Mesenchymal stem cell (in vitro differentiated cells and primary cell): ENCODE results near the gene EGLN2.

Source experiments
- DNase-seq: peaks from one replicate; pipeline ENCODE4 v3.0.0-alpha.2; 2013
- H2AFZ ChIP-seq: one replicate; pipeline ENCODE4 v1.6.1; 2013; ENCODE audit warnings: low read depth, mild to moderate bottlenecking, control low read depth, inconsistent platforms, low read length, moderate library complexity
- H2AK5ac ChIP-seq: 2 replicates; pipeline ENCODE4 v1.6.1; 2013; ENCODE audit warnings: low read length, moderate library complexity, mild to moderate bottlenecking, inconsistent platforms; ENCODE audit not compliant: severe bottlenecking
- H2BK120ac ChIP-seq: one replicate; pipeline ENCODE4 v1.6.1; 2013; ENCODE audit warnings: low read depth, mild to moderate bottlenecking, inconsistent platforms, low read length, moderate library complexity
- H2BK12ac ChIP-seq, 2 experiments: one replicate each; pipeline ENCODE4 v1.6.1; 2013; ENCODE audit warnings: inconsistent platforms in 2 of 2, low read length in 2 of 2, mild to moderate bottlenecking in 2 of 2, moderate library complexity in 2 of 2, control low read depth in 1 of 2
- H2BK15ac ChIP-seq: one replicate; pipeline ENCODE4 v1.6.1; 2013; ENCODE audit warnings: mild to moderate bottlenecking, low read depth, inconsistent platforms; ENCODE audit not compliant: poor library complexity, severe bottlenecking
- H2BK5ac ChIP-seq: 2 replicates; pipeline ENCODE4 v1.6.1; 2013; ENCODE audit warnings: low read depth, mild to moderate bottlenecking, low read length, control low read depth, inconsistent platforms; ENCODE audit not compliant: poor library complexity, severe bottlenecking
- H3K14ac ChIP-seq, 2 experiments: one replicate each; pipeline ENCODE4 v1.6.1; 2013; ENCODE audit warnings: inconsistent platforms in 2 of 2, low read length in 2 of 2, control low read depth in 1 of 2, mild to moderate bottlenecking in 1 of 2, moderate library complexity in 1 of 2
- H3K18ac ChIP-seq, 2 experiments: one replicate each; pipeline ENCODE4 v1.6.1; 2013; ENCODE audit warnings: inconsistent platforms in 2 of 2, low read length in 2 of 2, control low read depth in 1 of 2, low read depth in 1 of 2, mild to moderate bottlenecking in 1 of 2
- H3K23ac ChIP-seq, 2 experiments: one replicate each; pipeline ENCODE4 v1.6.1; 2013; ENCODE audit warnings: inconsistent platforms in 2 of 2, low read length in 2 of 2, mild to moderate bottlenecking in 2 of 2, moderate library complexity in 2 of 2, control low read depth in 1 of 2
- H3K27ac ChIP-seq: 2 replicates; pipeline ENCODE4 v1.5.1; 2013; ENCODE audit warnings: mild to moderate bottlenecking, moderate library complexity, low read length, control low read depth, inconsistent platforms; ENCODE audit not compliant: poor library complexity, severe bottlenecking
- H3K27me3 ChIP-seq, 2 experiments: 2 replicates each; pipeline versions ENCODE4 v1.6.1 to v1.7.0; 2013; ENCODE audit warnings: low read length in 2 of 2, mild to moderate bottlenecking in 2 of 2, moderate library complexity in 2 of 2, control low read depth in 1 of 2, inconsistent platforms in 1 of 2; ENCODE audit not compliant: control insufficient read depth in 1 of 2, insufficient read depth in 1 of 2
- H3K36me3 ChIP-seq, 2 experiments: 2 replicates each; pipeline versions ENCODE4 v1.6.1 to v1.7.0; 2013; ENCODE audit warnings: low read length in 2 of 2, control low read depth in 1 of 2, inconsistent platforms in 1 of 2, low read depth in 1 of 2, mild to moderate bottlenecking in 1 of 2; ENCODE audit not compliant: insufficient read depth in 2 of 2, control insufficient read depth in 1 of 2
- H3K4ac ChIP-seq, 2 experiments: one replicate each; pipeline ENCODE4 v1.6.1; 2013; ENCODE audit warnings: inconsistent platforms in 2 of 2, low read length in 2 of 2, mild to moderate bottlenecking in 2 of 2, moderate library complexity in 2 of 2, control low read depth in 1 of 2, low read depth in 1 of 2
- H3K4me1 ChIP-seq: 2 replicates; pipeline ENCODE4 v1.6.1; 2013; ENCODE audit warnings: low read depth, low read length, control low read depth; ENCODE audit not compliant: control insufficient read depth, insufficient read depth
- H3K4me2 ChIP-seq: 2 replicates; pipeline ENCODE4 v1.6.1; 2013; ENCODE audit warnings: low read length, mild to moderate bottlenecking, inconsistent platforms; ENCODE audit not compliant: poor library complexity, severe bottlenecking
- H3K4me3 ChIP-seq, 2 experiments: 2 replicates each; pipeline versions ENCODE4 v1.5.1 to v1.7.0; 2013; ENCODE audit warnings: low read length in 2 of 2, mild to moderate bottlenecking in 2 of 2, control low read depth in 1 of 2, low read depth in 1 of 2; ENCODE audit not compliant: insufficient read depth in 1 of 2
- H3K79me1 ChIP-seq: replicated peaks from 2 replicates; pipeline ENCODE4 v1.6.1; 2013; ENCODE audit warnings: mild to moderate bottlenecking, control low read depth, low read length, inconsistent platforms; ENCODE audit not compliant: poor library complexity, severe bottlenecking
- H3K9ac ChIP-seq: 2 replicates; pipeline ENCODE4 v1.7.0; 2013; ENCODE audit warnings: mild to moderate bottlenecking, low read length, moderate library complexity
- H3K9me3 ChIP-seq: 2 replicates; pipeline ENCODE4 v1.7.0; 2013; ENCODE audit warnings: mild to moderate bottlenecking, low read length; ENCODE audit not compliant: control insufficient read depth
- H4K8ac ChIP-seq: one replicate; pipeline ENCODE4 v1.6.1; 2013; ENCODE audit warnings: inconsistent platforms, mild to moderate bottlenecking, low read length, moderate library complexity
- H4K91ac ChIP-seq: one replicate; pipeline ENCODE4 v1.6.1; 2013; ENCODE audit warnings: mild to moderate bottlenecking, low read length, inconsistent platforms
- WGBS: methylation state at CpG from one replicate; pipeline ENCODE4 v1.1.7; 2013; ENCODE audit warnings: mixed read lengths; 5-methylcytosine and 5-hydroxymethylcytosine counted together

The EGLN2 gene

DNA sequence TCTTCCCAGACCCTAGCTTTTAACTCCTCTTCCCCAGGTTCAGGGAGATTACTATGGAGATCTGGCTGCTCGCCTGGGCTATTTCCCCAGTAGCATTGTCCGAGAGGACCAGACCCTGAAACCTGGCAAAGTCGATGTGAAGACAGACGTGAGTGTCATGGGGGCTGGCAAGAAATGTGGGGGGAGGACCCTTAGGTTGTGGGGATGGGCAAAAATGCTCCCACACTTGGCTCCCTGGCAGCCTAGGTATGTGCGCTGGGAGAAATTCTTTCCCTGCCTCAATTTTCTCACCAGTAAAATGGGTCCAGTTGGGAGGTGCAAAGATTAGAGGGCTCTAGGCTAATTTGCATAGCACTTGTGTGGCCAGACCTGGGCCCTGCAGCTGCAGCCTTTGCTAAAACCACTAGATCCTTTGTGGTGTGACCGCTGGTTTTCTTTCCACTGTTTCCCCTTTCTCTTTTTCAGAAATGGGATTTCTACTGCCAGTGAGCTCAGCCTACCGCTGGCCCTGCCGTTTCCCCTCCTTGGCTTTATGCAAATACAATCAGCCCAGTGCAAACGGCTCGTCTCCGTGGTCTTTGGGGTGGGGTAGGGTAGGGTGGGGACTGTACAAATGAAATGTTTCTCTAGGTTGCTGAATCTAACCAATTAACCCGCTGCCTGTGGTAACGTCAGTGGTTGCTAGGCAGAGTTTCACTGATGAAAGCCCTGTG lies 21.9 kb upstream of the EGLN2 start:
- no peaks in the 10 kb centered on the region for H3K36me3 ChIP-seq
- peak overlapping the region; percentile 75 to 91 for H3K18ac ChIP-seq
- no peak overlapping the region for H3K14ac ChIP-seq
- H3K27me3 ChIP-seq, result no peaks in the 10 kb centered on the region
- H4K8ac ChIP-seq, result peak overlapping the region; percentile 97
- H2BK12ac ChIP-seq, result peak overlapping the region in 1 of 2 experiments; percentile 37
- peaks cover 9% of the 10 kb centered on the region for H3K4me1 ChIP-seq
- peak overlapping the region; percentile 44 to 97 for H3K4ac ChIP-seq
- no peak overlapping the region for H4K91ac ChIP-seq
- H2BK15ac ChIP-seq, result no peak overlapping the region
- peaks cover 11% of the 10 kb centered on the region for H3K79me1 ChIP-seq
- H2BK5ac ChIP-seq, result no peak overlapping the region
- peak; percentile 98 for DNase-seq
- no peak overlapping the region for H2AFZ ChIP-seq
- peak overlapping the region; percentile 43 for H2AK5ac ChIP-seq
- H2BK120ac ChIP-seq, result peak overlapping the region; percentile 94
- H3K9me3 ChIP-seq, result no peaks in the 10 kb centered on the region
- peak overlapping the region; percentile 34 to 86 for H3K4me3 ChIP-seq
- WGBS, result 19% methylated on average over 13 of the region's 13 CpGs
- H3K23ac ChIP-seq, result no peak overlapping the region
- peak overlapping the region; percentile 94 for H3K9ac ChIP-seq
- H3K27ac ChIP-seq, result peak overlapping the region; percentile 99
- peak overlapping the region; percentile 80 for H3K4me2 ChIP-seq

DNA sequence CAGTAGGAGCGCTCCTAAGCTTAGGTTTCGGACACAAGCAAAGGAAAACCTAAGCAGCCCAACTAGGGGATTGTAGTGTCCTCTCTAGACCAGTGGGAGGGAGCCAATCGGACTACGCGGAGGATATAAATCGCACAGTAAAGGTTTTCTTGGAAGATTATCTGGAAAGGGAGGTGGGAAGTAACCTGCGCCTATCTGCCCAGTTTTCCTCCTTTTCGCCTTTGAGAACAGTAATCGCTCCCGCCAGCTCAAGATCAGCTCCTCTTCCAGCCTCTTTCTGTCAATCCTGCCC lies 21.4 kb upstream of the EGLN2 start:
- Histone ChIP-seq H2BK120ac (peak overlapping the region; percentile 94), H3K4me3 (peak overlapping the region; percentile 34 to 86), H3K23ac (no peak overlapping the region), H3K4me1 (peaks cover 9% of the 10 kb centered on the region), H4K91ac (peak overlapping the region; percentile 79), H3K27me3 (no peaks in the 10 kb centered on the region), H3K9ac (peak overlapping the region; percentile 94), H3K79me1 (peaks cover 11% of the 10 kb centered on the region), H3K9me3 (no peaks in the 10 kb centered on the region), H3K18ac (peak overlapping the region; percentile 75 to 91), H2AFZ (no peak overlapping the region), H2BK12ac (peak overlapping the region in 1 of 2 experiments; percentile 4), H2AK5ac (peak overlapping the region; percentile 39), H3K36me3 (no peaks in the 10 kb centered on the region), H2BK15ac (peak overlapping the region; percentile 84), H3K4me2 (peak overlapping the region; percentile 80), H3K14ac (no peak overlapping the region), H2BK5ac (peak overlapping the region; percentile 94), H3K27ac (peak overlapping the region; percentile 99), H4K8ac (peak overlapping the region; percentile 97), H3K4ac (peak overlapping the region; percentile 90 to 97)
- DNase-seq, result no peak
- WGBS, result 0% methylated on average over 10 of the region's 10 CpGs

DNA sequence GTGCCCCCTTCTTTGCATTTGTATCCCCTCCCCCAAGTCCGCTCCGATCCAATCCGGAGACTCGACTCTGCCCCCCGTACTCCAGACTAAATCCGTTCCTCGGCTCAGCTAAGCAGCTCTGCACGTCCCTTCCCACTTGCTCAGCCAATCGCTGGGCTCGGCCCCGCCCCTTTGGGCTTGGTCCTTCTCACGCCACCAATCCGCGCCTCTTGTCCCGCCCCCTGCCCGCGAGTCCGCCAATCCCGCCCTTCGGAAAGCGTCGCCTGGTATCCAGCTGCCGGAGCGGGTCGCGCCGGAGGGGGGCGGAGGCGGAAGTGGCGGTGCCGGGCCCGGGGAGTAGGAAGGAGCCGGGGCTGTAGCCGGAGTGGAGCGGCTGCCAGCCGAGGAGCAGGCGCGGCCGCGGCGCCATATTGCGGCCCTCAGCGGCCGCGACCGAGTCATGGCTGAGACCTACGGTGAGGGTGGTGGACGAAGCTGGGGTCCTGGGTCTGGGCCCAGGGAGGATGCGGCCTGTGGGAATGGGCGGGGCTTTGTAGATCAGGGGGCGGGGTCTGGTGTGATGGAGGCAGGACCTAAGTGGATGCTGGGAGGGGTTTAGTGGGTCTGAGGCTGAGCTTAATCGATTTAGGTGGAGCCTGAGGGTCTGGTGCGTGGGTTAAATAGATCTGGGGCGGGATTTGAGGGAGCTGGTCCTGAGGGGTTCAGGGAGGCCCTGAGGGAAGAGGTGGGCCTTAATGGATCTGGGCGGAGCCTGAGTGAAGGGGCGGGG lies 20.9 kb upstream of the EGLN2 start, which contains the start of gene RAB4B:
RAB4B (plus strand) TSS at position 311 of the 769 bp plus-strand sequence; CDS start at position 440, 129 bp downstream.
- Histone ChIP-seq H2BK5ac (peak within 1 kb of the TSS; percentile 97), H2BK15ac (peak within 1 kb of the TSS; percentile 99), H2BK12ac (peak within 1 kb of the TSS in 1 of 2 experiments; percentile 46), H3K14ac (peak within 1 kb of the TSS in 1 of 2 experiments; percentile 92), H2AK5ac (peak within 1 kb of the TSS; percentile 40), H3K9ac (peak within 1 kb of the TSS; percentile 94), H3K36me3 (no peaks in the 10 kb centered on the region), H3K4me1 (peaks cover 9% of the 10 kb centered on the region), H3K4ac (peak within 1 kb of the TSS; percentile 95 to 97), H3K4me3 (peak within 1 kb of the TSS; percentile 85 to 86), H3K27ac (peak within 1 kb of the TSS; percentile 99), H3K4me2 (peak within 1 kb of the TSS; percentile 80), H3K23ac (no peak within 1 kb of the TSS), H2BK120ac (peak within 1 kb of the TSS; percentile 94), H4K91ac (peak within 1 kb of the TSS; percentile 93), H2AFZ (peak within 1 kb of the TSS; percentile 65), H4K8ac (peak within 1 kb of the TSS; percentile 97), H3K18ac (peak within 1 kb of the TSS; percentile 93 to 97), H3K79me1 (peaks cover 11% of the 10 kb centered on the region), H3K27me3 (no peaks in the 10 kb centered on the region), H3K9me3 (no peaks in the 10 kb centered on the region)
- under 1% methylated on average over 56 of the region's 56 CpGs for WGBS
- DNase-seq, result peak; percentile 100

DNA sequence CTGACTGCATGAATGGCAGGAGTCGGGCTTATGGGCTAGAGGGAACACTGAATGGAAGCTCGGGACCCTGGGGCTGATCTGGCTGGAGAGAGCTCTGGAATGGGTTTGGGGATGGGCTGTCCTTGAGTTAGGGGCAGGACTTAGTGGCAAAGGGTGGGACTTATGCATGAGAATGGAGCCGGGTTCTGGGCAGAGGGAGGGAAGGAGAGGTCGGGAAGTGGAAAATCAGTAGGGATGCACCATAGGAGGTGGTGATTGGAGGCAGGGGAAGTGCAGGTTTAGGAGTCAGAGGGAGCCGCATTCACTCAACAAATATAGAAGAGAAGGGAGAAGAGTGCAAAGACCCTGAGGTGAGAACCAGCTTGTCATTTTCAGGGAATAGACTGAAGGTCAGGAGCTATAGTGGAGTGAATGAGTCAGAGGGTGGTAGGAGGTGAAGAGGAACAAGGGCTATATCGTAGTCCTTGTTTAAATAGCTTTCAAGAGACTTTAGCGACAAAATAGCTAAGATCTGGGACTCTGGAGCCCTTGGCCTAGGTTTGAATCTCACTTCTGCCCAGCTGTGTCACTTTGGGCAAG lies 20.2 kb upstream of the EGLN2 start:
- H2AK5ac ChIP-seq, result peak overlapping the region; percentile 40
- H3K36me3 ChIP-seq, result peaks cover 1 to 4% of the 10 kb centered on the region in 2 experiments
- H3K27me3 ChIP-seq, result no peaks in the 10 kb centered on the region
- H3K27ac ChIP-seq, result peak overlapping the region; percentile 90
- no peaks in the 10 kb centered on the region for H3K9me3 ChIP-seq
- DNase-seq, result no peak
- H2BK12ac ChIP-seq, result no peak overlapping the region
- H3K4ac ChIP-seq, result peak overlapping the region in 1 of 2 experiments; percentile 3
- H2BK15ac ChIP-seq, result peak overlapping the region; percentile 0
- H3K14ac ChIP-seq, result no peak overlapping the region
- H2AFZ ChIP-seq, result no peak overlapping the region
- H2BK5ac ChIP-seq, result no peak overlapping the region
- peak overlapping the region; percentile 66 for H4K8ac ChIP-seq
- no peak overlapping the region for H4K91ac ChIP-seq
- H3K23ac ChIP-seq, result no peak overlapping the region
- peaks cover 14% of the 10 kb centered on the region for H3K79me1 ChIP-seq
- WGBS, result 8% methylated on average over 7 of the region's 7 CpGs
- H3K4me1 ChIP-seq, result peaks cover 9% of the 10 kb centered on the region
- H3K4me3 ChIP-seq, result peak overlapping the region; percentile 85 to 86
- peak overlapping the region; percentile 94 for H3K9ac ChIP-seq
- H3K18ac ChIP-seq, result peak overlapping the region; percentile 0 to 50
- H2BK120ac ChIP-seq, result no peak overlapping the region
- peak overlapping the region; percentile 57 for H3K4me2 ChIP-seq
